GM12891 (cell line): ENCODE results near the gene KCNA4.
"Not testable (repeated sequence)": the region's sequence is repeated elsewhere in the genome, so short reads cannot be mapped to it uniquely, and the experiment has no call there.

Source experiments
- DNase-seq: peaks from one replicate; pipeline ENCODE4 v3.0.0; 2011; ENCODE audit warnings: low spot score; ENCODE audit not compliant: insufficient read length
- FAIRE-seq: peaks from 2 replicates; lab custom pipeline; 2011; peaks lifted over from hg19 to GRCh38; lab: Jason Lieb, UNC
- PAX5 ChIP-seq: IDR thresholded peaks from 2 replicates; pipeline ENCODE4 v1.6.1; 2011; ENCODE audit warnings: low read length, moderate library complexity, mild to moderate bottlenecking; ENCODE audit not compliant: insufficient read depth, severe bottlenecking
- POLR2A ChIP-seq: IDR thresholded peaks from 2 replicates; pipeline ENCODE4 v1.6.1; 2011; ENCODE audit warnings: low read depth, low read length, control low read depth
- POLR2AphosphoS5 ChIP-seq: IDR thresholded peaks from 2 replicates; pipeline ENCODE4 v1.6.1; 2011; ENCODE audit warnings: low read depth, low read length, control low read depth
- POU2F2 ChIP-seq: IDR thresholded peaks from 2 replicates; pipeline ENCODE4 v1.6.1; 2011; ENCODE audit warnings: low read depth, mild to moderate bottlenecking, control low read depth, low read length, moderate library complexity
- SPI1 ChIP-seq: IDR thresholded peaks from 2 replicates; pipeline ENCODE4 v1.6.1; 2011; ENCODE audit warnings: low read depth, low read length, control low read depth
- TAF1 ChIP-seq: IDR thresholded peaks from 2 replicates; pipeline ENCODE4 v1.6.1; 2011; ENCODE audit warnings: low read depth, low read length, control low read depth

The KCNA4 gene

DNA sequence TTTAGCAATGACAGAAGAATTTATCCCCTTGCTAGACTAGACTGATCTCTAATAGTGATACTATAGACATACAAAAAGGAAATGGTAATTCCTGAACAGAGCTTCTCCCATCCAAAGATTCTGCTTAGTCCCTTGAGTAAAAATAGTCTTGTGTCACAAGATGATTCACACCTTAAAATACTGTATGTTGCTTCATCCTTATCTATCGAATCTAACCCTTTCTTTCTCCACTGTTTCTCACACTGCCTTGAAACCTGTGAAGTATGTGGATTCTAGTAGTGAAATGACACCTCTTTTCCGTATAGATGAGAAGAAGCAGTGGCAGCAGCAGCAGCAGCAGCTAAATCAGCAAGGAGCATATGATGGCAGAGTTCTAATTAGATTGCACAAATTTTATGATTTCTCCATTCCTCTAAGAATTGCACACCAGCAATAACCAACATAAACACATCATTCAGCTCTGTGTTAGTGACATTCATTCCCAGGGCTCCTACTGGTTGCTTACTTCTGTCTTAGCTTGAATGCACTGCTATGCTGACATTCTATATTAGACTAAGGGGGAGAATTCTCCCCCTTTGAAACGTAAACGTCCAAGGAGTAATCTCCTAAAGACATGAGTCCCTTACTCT lies 14.6 kb downstream of the KCNA4 start:
- no peak for DNase-seq
- no peak for TF ChIP-seq POLR2AphosphoS5
- TF ChIP-seq SPI1 = no peak
- no peak for TF ChIP-seq PAX5
- no peak for TF ChIP-seq TAF1
- no peak for TF ChIP-seq POLR2A
- TF ChIP-seq POU2F2 = no peak
- no peak for FAIRE-seq

DNA sequence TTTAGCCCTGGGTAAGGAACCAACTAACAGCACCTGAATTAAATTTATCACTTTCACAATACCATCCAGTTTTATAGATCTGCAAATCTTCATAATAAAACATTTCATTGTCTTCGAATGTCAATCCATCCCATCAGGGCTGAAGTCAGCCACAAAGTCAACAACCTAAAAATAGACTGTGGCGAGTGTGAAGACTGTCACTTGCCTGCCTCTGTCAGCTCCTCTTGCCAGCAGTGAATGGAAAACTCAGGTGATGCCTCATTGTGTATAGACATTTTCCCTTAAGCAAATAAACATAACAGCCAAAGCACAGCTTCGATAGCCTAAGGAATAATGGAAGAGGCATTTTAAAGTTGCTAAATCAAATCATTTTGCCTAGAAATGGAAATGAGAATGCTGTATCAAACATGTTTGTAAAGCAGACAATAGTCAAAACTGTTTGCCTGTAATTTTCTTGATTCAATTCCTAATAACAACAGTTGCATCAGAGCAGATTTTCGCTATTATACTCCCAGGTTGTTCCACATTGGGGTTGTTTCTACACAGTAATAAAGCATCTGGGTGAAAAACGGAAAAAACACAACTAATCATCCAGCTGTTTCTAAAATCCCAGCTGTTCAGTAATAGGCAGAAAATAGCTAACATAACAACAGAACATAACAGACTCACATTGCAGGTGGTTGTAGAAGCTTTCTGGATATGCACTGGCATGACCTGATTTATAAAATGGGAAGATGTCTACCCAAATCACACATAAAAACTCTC lies 15.7 kb downstream of the KCNA4 start:
- no peak for TF ChIP-seq PAX5
- DNase-seq (no peak), FAIRE-seq (no peak)

DNA sequence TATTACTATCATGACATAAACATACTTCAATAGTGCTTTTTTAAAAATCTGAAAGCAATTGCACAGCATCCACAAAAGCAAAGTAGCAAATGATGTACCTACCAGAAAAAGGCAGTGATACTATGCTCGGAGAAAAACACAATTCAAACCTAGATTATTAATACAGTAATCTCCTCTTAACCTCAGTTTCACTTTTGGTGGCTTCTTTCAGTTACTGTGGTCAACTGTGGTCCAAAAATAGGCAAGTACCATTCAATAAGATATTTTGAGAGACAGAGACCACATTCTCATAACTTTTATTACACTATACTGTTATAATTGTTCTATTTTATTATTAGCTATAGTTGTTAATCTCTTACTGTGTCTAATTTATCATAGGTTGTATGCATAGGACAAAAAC lies 20.8 kb downstream of the KCNA4 start:
- DNase-seq (no peak), FAIRE-seq (no peak)
- TF ChIP-seq PAX5 = no peak
- TF ChIP-seq POLR2AphosphoS5 = no peak
- no peak for TF ChIP-seq TAF1
- TF ChIP-seq POU2F2 = no peak
- TF ChIP-seq SPI1 = no peak
- no peak for TF ChIP-seq POLR2A

DNA sequence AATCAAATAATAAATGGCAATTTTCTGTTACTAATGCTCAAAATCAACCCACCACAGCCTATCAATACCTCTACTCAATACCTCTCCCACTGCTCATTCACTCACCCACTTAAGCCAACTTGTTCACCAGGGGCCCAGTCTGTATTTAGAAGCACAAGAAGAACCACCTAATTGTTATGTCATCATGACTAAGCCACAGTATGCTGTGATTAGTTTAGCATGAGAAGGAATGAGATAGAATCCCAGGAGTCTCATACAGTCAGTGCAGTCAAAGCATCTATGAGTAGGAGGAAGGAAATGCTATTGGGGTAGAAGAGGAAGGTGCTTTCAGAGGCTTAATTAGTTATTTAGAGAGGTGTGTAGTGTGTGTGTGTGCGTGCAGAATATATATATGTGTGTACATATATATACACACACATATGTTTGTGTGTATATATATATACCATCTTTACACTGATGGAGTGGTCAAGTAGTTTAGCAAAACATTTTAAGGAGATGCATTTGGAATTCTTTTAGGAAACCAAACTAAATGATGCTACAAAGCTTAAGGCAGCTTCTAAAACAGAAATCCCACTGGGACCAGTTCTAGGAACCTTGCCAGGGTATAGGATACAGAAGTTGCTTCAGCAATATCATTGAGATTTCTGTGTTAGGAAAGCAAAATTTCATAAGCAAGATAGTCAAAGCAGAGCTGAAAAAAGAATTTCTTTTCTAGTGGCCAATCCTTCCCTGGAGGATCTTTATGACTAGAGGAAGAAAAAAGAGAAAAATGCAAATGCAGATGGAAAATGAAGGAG lies 27.5 kb downstream of the KCNA4 start:
- DNase-seq = no peak
- no peak for FAIRE-seq

DNA sequence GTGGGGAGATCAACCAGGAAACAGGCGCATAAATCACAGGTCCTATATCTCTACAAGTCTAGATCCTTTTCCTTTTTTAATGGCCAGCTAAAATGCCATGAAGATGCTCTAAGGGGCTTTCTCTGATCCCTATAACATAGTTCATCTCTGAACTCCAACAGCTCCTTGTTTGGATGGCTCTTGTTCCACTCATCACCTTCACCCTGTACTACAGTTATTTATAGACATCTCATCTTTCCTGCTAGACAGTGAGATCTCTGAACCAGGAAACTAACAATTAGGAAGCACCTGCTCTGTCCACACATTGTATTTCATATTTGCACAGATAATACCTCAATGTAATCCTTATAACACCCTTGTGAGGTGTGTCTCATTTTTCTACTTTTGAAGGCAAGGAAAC lies 31.6 kb downstream of the KCNA4 start:
- no peak for DNase-seq
- TF ChIP-seq POLR2AphosphoS5 (no peak), TAF1 (no peak)
- no peak for FAIRE-seq

More for the DNA sequence above, 27.5 kb downstream of the KCNA4 start:
- TF ChIP-seq POLR2AphosphoS5 (no peak), TAF1 (no peak), SPI1 (no peak), POLR2A (no peak), PAX5 (no peak), POU2F2 (no peak)

DNA sequence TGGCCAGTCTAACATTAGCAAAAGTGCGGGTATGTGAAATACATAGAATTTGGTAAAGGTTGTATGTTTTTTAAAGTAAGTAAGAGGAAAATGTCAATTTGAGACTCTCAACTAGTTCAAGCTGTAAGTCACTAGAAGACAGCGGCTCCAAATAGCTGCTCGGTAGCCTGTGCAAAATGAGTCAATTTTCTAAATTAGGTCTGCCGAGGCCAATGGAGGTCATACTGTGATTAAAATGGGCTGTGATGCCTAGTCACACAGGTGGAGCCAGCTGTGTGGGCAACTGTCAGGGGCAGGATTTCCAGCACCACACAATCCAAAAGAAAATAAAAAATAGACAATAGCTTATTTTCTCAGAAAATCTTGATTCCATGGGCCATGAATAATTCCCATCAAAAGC lies 32.3 kb downstream of the KCNA4 start:
- FAIRE-seq = no peak
- TF ChIP-seq TAF1 (no peak), POU2F2 (no peak), SPI1 (no peak), POLR2A (no peak), PAX5 (no peak), POLR2AphosphoS5 (no peak)
- DNase-seq = no peak

DNA sequence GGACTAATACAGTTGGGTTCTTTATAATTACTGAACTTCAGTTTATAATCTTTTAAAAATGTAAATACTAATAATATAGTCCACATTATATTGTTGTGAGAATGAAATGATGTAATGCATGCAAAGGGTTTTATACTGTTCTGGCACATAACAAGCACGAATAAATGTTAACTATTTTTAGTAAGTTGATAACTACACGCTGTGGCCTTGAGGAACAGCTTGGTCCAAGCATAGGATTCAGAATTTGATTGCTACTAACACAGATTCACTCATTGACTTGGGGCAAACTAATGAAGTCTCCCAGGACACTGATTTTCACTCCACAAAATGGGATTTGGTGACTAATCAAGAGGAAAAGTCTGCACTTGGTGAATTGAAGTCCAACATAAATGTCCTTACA lies 38.3 kb downstream of the KCNA4 start:
- FAIRE-seq = no peak
- DNase-seq = no peak
- TF ChIP-seq TAF1 = no peak
- no peak for TF ChIP-seq SPI1
- no peak for TF ChIP-seq POLR2AphosphoS5
- TF ChIP-seq PAX5 = no peak
- TF ChIP-seq POU2F2 = no peak
- TF ChIP-seq POLR2A = no peak

DNA sequence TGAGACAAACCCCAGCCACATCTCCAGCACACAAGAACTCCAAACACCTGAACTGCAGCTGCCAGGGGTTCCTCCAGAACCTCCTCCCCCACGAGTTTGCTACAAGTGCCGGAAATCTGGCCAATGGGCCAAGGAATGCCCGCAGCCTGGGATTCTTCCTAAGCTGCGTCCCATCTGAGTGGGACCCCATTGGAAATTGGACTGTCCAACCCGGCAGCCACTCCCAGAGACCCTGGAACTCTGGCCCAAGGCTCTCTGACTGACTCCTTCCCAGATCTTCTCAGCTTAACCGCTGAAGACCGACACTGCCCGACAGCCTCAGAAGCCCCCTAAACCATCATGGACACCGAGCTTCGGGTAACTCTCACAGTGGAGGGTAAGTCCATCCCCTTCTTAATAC lies 41.2 kb downstream of the KCNA4 start:
- FAIRE-seq, DNase-seq: not testable (repeated sequence)

DNA sequence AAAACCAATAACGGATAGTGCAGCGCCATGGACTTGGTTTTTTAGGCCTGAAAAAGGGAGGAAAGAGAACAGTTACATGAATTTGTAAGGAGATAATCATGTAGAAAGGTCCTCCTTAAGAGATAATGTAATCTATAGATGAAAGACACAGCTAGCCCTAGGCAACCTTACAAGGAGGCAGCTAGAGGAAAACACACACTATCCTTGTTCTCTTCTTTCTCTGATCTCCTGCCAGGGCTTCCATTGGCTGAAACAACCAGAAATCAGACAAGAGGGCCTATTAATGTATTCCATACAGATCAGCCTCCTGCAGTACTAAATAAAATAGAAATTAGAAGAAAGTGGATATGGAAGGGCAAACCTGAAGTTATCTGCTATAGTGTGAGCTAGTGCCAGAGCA lies 53.0 kb downstream of the KCNA4 start:
- DNase-seq (no peak), FAIRE-seq (no peak)
- TF ChIP-seq POLR2A (no peak), PAX5 (no peak), POLR2AphosphoS5 (no peak), TAF1 (no peak), SPI1 (no peak), POU2F2 (no peak)
